Gastrocnemius medialis (tissue), 4 donors: ENCODE data around the gene ADGRV1.

Source experiments
- CTCF ChIP-seq, 5 experiments: fragments of 450-650 bp in 3 of 5; fragments of 200-600 bp in 2 of 5; sonication (generic) in 2 of 5; IDR thresholded peaks in 4 of 5; conservative IDR thresholded peaks in 1 of 5; 1 replicate in 4 of 5; 2 replicates in 1 of 5; pipeline ENCODE4 v1.5.1; 2016 to 2019; ENCODE audit warnings: antibody characterized with exemption in 5 of 5, mild to moderate bottlenecking in 3 of 5, moderate library complexity in 3 of 5
- POLR2A ChIP-seq, 2 donors: fragments of 450-650 bp; IDR thresholded peaks; one replicate each; pipeline ENCODE4 v1.6.1; 2017; ENCODE audit warnings: antibody characterized with exemption in 2 of 2, mild to moderate bottlenecking in 2 of 2, moderate library complexity in 2 of 2

GRCh38 chr5:90824436-90824835 is 265.8 kb downstream of the ADGRV1 start:
- TF ChIP-seq CTCF (IDR thresholded peaks at IDR 0.05 in 4 of 5, conservative IDR thresholded peaks at IDR 0.05 in 1 of 5) (no peak), POLR2A (IDR thresholded peaks at IDR 0.05) (no peak)
